Stimulated activated CD8-positive, alpha-beta memory T cell treated with anti-CD3 and anti-CD28 coated beads, Interleukin-4, amount 100 ng/mL, for 48 hours (primary cell): ENCODE measurements around the gene PSMD6.

Source experiments
- DNase-seq: peaks from one replicate; pipeline ENCODE4 v3.0.0-alpha.2; 2020

The PSMD6 gene

GRCh38 chr3:64023187-64023860 lies at the start of gene PSMD6:
Gene PSMD6, minus strand, starts transcription at chr3:64023494. Its CDS starts 75 bp downstream, at chr3:64023419.
- DNase-seq = peak; percentile 98

GRCh38 chr3:64072126-64072525 lies 48.8 kb upstream of the PSMD6 start:
- DNase-seq = no peak

- no peak for DNase-seq
These were observed 47.4 kb upstream of the PSMD6 start for GRCh38 chr3:64070704-64071103.

GRCh38 chr3:64067506-64068346 lies 44.4 kb upstream of the PSMD6 start:
- no peak for DNase-seq

- DNase-seq = no peak
These were observed 41.5 kb upstream of the PSMD6 start for GRCh38 chr3:64064804-64065203.

GRCh38 chr3:64063983-64064438 lies 40.7 kb upstream of the PSMD6 start:
- DNase-seq = no peak

- DNase-seq = no peak
These were observed 40.1 kb upstream of the PSMD6 start for GRCh38 chr3:64063207-64063982.

GRCh38 chr3:64061628-64062027 lies 38.3 kb upstream of the PSMD6 start:
- no peak for DNase-seq

GRCh38 chr3:64059484-64060175 lies 36.3 kb upstream of the PSMD6 start:
- DNase-seq = no peak

- no peak for DNase-seq
These were observed 35.3 kb upstream of the PSMD6 start for GRCh38 chr3:64058566-64058965.

- DNase-seq = no peak
These were observed 33.9 kb upstream of the PSMD6 start for GRCh38 chr3:64057231-64057630.

GRCh38 chr3:64056606-64057180 lies 33.4 kb upstream of the PSMD6 start:
- DNase-seq = no peak

GRCh38 chr3:64055076-64055475 lies 31.8 kb upstream of the PSMD6 start:
- no peak for DNase-seq

GRCh38 chr3:64054488-64054887 lies 31.2 kb upstream of the PSMD6 start:
- no peak for DNase-seq

- DNase-seq = no peak
These were observed 30.3 kb upstream of the PSMD6 start for GRCh38 chr3:64053581-64053980.

- DNase-seq = no peak
These were observed 29.8 kb upstream of the PSMD6 start for GRCh38 chr3:64053117-64053516.

GRCh38 chr3:64049832-64050231 lies 26.5 kb upstream of the PSMD6 start:
- no peak for DNase-seq

GRCh38 chr3:64049136-64049535 lies 25.8 kb upstream of the PSMD6 start:
- peak; percentile 29 for DNase-seq

GRCh38 chr3:64048631-64049061 lies 25.4 kb upstream of the PSMD6 start:
- no peak for DNase-seq

GRCh38 chr3:64047787-64048186 lies 24.5 kb upstream of the PSMD6 start:
- DNase-seq = no peak

- DNase-seq = no peak
These were observed 23.8 kb upstream of the PSMD6 start for GRCh38 chr3:64046996-64047594.

GRCh38 chr3:64046592-64046991 lies 23.3 kb upstream of the PSMD6 start:
- no peak for DNase-seq
